Stimulated activated CD8-positive, alpha-beta memory T cell treated with anti-CD3 and anti-CD28 coated beads, Interleukin-15, amount 100 ng/mL, for 1 hour (primary cell): Measurements from ENCODE around the gene RAB3C.

Source experiments
- DNase-seq: peaks from one replicate; pipeline ENCODE4 v3.0.0-alpha.2; 2020; ENCODE audit warnings: low read depth

RAB3C gene

GRCh38 chr5:58735637-58736036 is 152.8 kb downstream of the RAB3C start:
- DNase-seq, result no peak

DNA sequence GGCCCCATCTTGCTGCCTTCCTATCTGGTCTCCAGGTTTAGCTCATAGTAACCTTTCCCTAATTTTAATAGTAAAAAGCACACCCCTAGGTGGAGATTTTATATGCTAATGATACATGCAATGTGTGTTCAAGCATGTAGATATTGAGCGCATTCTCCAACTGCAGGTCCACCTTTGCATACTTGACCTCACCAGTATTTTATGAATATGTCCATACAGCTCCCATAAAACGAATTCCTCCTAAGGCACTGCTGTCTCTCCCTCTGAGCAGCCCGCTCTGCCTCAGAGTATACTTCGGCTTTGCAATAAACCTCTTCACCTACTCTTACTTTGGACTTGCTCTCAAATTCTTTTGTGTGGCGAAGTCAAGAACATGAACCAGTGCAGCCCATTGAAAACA is 153.3 kb downstream of the RAB3C start:
- no peak for DNase-seq

GRCh38 chr5:58737671-58738070 is 154.8 kb downstream of the RAB3C start:
- no peak for DNase-seq

DNA sequence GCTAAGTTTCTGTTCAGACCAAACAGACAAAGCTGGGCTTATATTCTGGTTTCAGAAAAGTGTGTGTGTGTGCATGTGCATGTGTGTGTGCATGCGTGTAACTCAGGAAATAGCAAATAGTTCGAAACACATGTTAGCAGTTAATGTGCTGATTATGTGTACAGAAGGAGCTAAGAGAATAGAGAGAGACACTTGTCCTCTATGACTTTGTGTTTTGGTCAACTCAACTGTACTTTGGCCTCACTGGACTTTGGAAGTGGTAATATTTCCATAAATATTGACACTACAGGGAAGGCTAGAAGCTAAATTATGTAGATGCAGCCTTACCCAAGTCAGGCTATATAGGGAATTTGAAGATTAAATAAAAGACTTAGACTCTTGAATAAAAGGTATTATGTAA is 155.5 kb downstream of the RAB3C start:
- no peak for DNase-seq

DNA sequence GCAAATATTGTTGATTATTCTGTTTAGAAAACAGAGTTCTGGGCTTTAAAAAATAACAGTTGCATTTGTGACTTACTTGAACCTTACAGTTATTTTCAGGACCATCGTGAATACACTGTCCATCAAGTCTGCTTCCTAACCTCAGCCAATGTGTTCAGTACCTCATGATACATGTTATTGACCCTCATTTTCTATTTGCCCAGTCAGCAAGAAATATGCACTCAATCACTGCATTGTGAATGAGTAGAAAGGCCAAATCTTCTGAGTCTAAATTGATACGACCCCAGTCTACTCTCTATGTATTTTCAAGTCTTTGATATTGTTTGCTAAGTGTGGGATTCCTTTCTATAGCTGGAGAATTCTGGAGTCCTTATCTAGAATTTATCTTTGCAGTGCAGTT is 156.2 kb downstream of the RAB3C start:
- DNase-seq, result no peak

DNA sequence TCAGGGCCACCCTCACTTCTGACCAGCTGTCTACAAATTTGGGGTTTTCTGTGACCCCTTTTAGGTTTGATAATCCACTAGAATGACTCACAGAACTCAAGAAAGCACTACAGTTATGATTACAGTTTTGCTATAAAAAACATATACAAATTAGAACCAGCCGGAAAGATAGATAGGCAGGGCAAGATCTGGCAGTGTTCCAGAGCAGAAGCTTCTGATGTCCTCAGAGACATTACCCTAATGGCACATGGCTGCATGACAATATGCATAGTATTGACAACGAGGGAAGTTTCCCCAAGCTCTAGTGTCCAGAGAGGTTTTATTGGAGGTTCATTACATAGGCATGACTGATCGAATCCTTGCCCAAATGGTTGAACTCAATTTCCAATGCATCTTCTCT is 158.1 kb downstream of the RAB3C start:
- no peak for DNase-seq

DNA sequence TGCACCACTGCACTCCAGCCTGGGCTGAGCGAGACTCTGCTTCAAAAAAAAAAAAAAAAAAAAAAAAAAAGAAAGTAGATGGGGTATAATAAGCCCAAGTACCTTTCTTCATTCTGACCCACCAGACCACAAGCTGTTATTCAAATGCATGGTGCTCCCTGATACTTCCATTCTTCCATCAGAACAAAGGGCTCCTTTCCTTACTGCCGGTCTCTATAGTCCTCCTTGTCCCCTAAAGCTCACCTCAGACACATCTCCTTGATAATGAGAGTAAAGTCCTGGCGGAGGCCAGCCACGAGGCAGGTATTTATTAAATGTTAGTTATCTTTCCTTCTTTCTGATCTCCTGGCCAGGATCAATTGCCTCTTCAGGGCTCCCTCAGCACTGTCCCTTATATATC is 162.5 kb downstream of the RAB3C start:
- no peak for DNase-seq

DNA sequence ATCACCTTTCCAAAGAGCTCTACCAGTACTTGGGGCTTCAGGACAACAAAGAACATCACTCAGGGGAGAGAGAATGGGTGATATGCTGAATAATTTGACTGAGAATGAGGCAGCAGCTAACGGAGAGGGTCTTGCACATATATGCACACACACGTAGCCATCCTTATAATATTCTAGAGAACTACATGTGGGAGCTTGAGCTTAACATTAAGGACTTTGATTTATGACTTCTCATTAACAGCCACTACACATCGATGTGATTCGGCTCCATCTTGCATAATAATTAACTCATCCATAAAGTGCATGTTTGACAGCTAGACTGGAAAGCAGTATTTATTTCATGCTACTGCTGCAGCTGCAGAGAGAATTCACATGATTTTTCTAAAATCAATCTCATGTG is 163.4 kb downstream of the RAB3C start:
- no peak for DNase-seq

DNA sequence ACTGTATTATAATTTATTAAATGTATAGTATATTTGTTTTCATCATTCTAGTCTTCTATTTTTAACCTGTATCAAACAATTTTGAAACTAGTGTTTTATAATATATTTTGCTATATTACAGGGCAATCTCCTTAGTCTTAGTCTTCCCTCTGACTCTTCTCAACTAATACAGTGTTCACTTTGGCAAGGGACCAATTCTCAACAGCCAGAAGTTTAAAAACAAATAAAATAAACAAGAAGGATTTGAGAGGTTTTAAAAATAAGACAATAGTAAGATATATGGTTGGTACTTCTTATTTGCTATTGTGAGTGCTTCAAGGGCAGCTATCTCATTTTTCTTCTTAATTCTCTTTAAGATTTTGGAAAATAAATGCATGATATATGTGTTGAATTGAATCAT is 167.2 kb downstream of the RAB3C start:
- no peak for DNase-seq

GRCh38 chr5:58751222-58751837 is 168.5 kb downstream of the RAB3C start:
- no peak for DNase-seq

- no peak for DNase-seq
Measured at GRCh38 chr5:58752104-58752503, 169.2 kb downstream of the RAB3C start.

- no peak for DNase-seq
Measured at GRCh38 chr5:58753446-58753845, 170.6 kb downstream of the RAB3C start.

DNA sequence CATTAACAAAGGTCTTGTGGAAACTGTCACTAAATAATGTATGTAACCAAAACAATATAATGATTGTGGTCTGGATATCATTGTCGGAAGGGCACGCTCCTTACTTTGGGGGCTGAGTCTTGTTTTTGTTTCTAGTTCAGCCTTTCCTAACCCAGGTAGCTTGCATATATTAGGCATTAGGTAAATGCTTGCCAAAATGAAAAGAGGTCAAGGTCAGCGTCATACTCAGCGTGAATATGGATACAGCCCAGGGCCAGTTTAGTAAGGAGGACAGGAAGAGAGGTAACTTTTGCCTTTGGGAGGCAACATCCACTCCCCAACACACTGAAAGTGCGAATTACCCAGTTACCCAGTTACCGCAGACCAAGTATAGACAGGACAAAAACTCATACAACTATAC is 171.4 kb downstream of the RAB3C start:
- DNase-seq, result no peak

DNA sequence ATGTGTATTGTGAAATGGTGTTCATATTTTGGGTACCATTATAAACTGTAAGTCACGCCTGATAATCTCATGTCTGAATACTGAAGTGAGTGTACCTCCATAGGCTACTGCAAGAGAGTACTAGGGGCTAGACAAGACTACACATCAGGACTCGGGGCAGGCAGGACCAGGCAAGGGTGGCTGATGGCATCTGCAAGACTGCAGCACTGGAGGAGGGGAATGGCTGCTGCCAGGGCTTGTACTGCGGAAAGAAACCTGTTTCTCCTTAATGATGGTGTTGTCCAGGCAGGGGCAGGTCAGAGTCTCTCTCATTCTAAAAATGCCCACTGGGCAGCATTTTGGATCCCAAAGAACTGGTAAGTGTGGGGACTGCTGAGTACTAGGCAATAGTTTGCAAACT is 172.5 kb downstream of the RAB3C start:
- DNase-seq, result no peak

DNA sequence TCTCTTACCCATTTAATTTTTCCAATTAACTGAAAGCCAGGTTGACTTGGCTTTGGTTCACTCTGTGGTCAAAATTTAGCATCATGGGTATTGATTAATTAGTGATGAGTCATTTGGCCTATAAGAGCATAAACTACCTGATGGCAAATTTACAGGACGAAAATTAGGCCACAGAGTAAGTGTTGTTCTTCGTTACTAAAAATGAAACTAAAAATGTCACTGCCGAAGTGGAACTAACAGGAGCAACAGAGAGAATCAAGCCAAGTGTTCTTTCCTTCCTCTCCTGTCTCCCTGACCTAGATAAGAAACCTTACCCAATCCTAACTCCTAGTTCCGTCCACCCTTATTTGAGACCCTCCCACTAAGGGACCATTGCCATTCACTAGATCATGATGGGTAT is 176.9 kb downstream of the RAB3C start:
- DNase-seq, result no peak

- no peak for DNase-seq
Measured at GRCh38 chr5:58760222-58760621, 177.3 kb downstream of the RAB3C start.

DNA sequence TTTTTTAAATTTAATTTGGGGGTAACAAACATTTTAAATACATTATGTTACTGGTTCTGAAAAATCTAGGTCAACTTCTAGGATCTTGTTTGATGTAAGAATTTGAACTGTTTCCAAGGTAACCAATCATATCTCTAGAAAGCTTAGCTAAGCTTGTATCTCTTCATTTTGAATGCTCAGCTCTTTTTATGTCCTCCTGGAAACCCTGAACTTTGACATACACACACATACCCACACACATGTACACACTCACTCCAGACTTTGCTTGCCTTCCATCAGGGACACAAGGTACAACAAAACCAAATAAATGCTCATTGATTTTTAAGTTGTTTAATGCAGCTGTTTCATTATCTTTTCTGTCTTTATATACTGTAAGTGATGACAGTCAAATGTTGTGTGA is 178.5 kb downstream of the RAB3C start:
- no peak for DNase-seq

- DNase-seq, result no peak
Measured at GRCh38 chr5:58763390-58763789, 180.5 kb downstream of the RAB3C start.

DNA sequence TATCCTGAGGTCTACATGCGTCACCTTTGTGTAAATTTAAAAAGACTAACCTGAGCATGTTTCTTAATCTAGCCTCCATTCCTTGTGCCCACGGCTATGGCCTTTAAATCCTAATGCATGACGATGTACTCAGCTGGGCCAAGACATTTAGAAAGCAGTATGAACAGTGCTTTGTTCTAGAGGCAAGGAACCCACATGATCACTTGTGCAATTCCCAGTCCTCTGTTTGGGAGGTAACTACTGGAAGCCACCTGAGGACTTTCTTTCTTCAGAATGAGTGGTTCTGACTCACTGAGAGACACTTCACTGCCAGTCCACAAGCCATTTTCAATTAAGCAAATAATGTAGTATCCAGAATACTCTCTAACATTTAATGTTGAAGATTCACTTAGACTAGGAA is 181.3 kb downstream of the RAB3C start:
- DNase-seq, result no peak

GRCh38 chr5:58765058-58765457 is 182.2 kb downstream of the RAB3C start:
- DNase-seq, result no peak

DNA sequence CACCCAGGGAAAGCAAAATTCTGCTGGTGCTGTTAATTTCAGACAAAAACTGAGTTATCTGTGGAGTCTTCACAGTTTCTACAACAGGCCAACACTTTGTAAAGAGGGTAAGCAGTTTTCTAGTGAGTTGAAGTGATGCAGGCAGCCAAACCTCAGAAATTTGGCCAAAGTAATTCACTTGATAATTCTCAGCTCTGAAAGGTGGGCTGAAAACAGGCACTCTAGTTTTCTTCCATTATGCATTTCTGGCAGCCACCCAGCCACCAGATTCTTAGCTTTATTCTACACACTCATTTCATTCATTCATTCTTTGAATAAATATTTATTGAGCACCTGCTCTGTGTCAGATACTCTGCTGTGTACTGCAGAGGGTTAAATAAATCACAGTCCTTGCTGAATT is 184.2 kb downstream of the RAB3C start:
- no peak for DNase-seq

DNA sequence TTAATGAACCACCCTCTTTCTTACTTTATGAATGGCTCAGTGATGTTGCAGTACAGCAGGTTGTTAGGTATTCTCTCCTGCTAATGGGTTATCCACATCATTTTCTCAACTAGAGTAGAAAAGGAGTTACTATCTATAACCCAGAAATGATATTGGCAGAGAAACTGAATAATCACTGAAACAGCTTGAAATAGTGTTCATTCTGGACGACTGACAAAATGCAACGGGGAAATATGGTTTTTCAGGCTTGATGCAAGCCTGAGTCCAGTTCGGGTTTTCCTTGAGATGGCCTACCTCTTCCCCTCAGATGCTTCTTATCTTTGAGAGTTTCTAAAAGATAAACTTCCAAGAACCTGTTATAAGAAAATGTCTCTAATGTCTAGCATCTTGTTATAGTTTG is 187.3 kb downstream of the RAB3C start:
- no peak for DNase-seq

DNA sequence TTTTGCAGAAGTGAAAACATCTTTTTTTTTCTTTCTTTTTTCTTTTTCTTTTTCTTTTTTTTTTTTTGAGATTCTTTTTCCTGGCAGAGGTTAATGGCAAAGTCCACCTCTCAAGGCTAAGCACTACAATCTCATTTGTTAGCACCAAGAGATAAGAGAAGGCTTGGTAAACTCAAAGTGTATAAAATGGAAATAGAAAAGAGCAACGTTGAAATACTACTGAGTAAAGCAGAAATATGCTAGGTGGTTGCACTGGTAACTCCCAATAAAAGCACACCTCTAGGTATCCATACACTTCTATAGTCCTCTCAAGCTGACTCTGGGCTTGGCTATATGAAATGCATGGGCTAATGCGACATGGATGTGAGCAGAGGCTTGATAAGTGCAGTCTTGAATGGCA is 188.9 kb downstream of the RAB3C start:
- DNase-seq, result no peak

- DNase-seq, result no peak
Measured at GRCh38 chr5:58773744-58774441, 191.0 kb downstream of the RAB3C start.
